Ascending aorta (tissue), 2 donors: Measurements from ENCODE around the gene AQP3. TPM values are rescaled to one million over a fixed set of nuclear protein-coding genes. Genes with fewer than 3 reads are reported as not detected.

Experiments used
- DNase-seq, 2 donors: peaks; one replicate each; pipeline ENCODE4 v3.0.0-alpha.2; 2019; ENCODE audit warnings: low spot score in 2 of 2
- H3K27ac ChIP-seq, 2 donors: fragments of 200-600 bp; sonication (generic); one replicate each; pipeline ENCODE4 v1.5.1; 2016 to 2017; ENCODE audit warnings: mild to moderate bottlenecking in 1 of 2
- H3K27me3 ChIP-seq: fragments of 200-600 bp; sonication (generic); one replicate; pipeline ENCODE4 v1.5.1; 2017
- H3K36me3 ChIP-seq, 2 donors: fragments of 200-600 bp; sonication (generic); one replicate each; pipeline ENCODE4 v1.5.1; 2016
- H3K4me1 ChIP-seq, 2 donors: fragments of 200-600 bp; sonication (generic); one replicate each; pipeline ENCODE4 v1.5.1; 2016 to 2017; ENCODE audit warnings: mild to moderate bottlenecking in 1 of 2
- H3K4me3 ChIP-seq, 2 donors: fragments of 200-600 bp; sonication (generic); one replicate each; pipeline ENCODE4 v1.5.1; 2016 to 2017; ENCODE audit warnings: mild to moderate bottlenecking in 1 of 2
- H3K9me3 ChIP-seq, 2 donors: fragments of 200-600 bp; sonication (generic); one replicate each; pipeline ENCODE4 v1.5.1; 2016
- intact Hi-C: fragments of 100-400 bp; cut with DNase I; formaldehyde crosslinking; loops from one replicate; pipeline ENCODE4 v1.15.1; 2023
- total RNA-seq: library from RNA; depleted of rRNA; stranded (reverse); fragments of >200 nt; gene quantifications from one replicate; pipeline ENCODE4 v1.1.0, GENCODE V29; 2016
- TF ChIP-seq, protein P1 (sequence below), 3 experiments: fragments of 200-600 bp in 2 of 3; fragments of 450-650 bp in 1 of 3; sonication (generic) in 2 of 3; IDR thresholded peaks; one replicate each; pipeline ENCODE4 v1.5.1; 2016 to 2019; ENCODE audit warnings: antibody characterized with exemption in 3 of 3, mild to moderate bottlenecking in 1 of 3, moderate library complexity in 1 of 3

AQP3 gene
- total RNA-seq, 1 donor from 2014 or later = 12.7 TPM

DNA sequence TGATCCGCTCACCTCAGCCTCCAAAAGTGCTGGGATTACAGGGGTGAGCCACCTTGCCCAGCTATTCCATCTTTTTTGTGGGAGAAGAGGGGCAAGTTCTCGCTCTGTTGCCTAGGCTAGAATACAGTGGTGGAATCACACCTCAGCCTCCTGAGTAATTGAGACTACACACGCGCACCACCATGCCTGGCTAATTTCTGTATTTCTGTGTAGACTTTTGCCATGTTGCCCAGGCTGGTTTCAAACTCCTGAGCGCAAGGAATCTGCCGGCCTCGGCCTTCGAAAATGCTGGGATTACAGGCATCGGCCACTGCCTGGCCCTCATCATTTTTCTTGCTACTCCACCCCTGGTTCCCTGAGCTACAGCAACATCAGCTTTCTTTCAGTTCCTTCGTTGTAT lies 29.1 kb upstream of the AQP3 start:
- H3K4me3 ChIP-seq = no peak overlapping the region
- H3K36me3 ChIP-seq = peaks cover 5 to 6% of the 10 kb centered on the region in 2 donors
- no peaks in the 10 kb centered on the region for H3K27me3 ChIP-seq
- no peaks in the 10 kb centered on the region for H3K9me3 ChIP-seq
- intact Hi-C loops = no loop called here
- H3K27ac ChIP-seq = no peak overlapping the region
- TF ChIP-seq, protein P1, sequence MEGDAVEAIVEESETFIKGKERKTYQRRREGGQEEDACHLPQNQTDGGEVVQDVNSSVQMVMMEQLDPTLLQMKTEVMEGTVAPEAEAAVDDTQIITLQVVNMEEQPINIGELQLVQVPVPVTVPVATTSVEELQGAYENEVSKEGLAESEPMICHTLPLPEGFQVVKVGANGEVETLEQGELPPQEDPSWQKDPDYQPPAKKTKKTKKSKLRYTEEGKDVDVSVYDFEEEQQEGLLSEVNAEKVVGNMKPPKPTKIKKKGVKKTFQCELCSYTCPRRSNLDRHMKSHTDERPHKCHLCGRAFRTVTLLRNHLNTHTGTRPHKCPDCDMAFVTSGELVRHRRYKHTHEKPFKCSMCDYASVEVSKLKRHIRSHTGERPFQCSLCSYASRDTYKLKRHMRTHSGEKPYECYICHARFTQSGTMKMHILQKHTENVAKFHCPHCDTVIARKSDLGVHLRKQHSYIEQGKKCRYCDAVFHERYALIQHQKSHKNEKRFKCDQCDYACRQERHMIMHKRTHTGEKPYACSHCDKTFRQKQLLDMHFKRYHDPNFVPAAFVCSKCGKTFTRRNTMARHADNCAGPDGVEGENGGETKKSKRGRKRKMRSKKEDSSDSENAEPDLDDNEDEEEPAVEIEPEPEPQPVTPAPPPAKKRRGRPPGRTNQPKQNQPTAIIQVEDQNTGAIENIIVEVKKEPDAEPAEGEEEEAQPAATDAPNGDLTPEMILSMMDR (IDR thresholded peaks at IDR 0.05) = no peak
- DNase-seq = no peak
- peaks cover 8 to 10% of the 10 kb centered on the region in 2 donors for H3K4me1 ChIP-seq

DNA sequence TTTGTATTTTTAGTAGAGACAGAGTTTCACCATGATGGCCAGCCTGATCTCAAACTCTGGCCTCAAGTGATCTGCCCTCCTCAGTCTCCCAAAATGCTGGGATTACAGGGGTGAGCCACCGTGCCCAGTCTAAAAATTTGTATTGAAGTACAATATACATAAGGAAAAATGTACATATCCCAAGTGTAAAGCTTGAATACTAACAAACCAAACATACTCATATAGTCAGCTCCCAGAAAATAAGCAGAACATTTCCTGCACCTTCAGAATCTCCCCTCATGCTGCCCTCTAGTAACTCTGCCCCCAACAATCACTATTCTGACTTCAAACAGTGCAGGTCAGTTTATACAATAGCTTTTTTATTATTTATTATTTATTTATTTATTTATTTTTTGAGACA lies 28.0 kb upstream of the AQP3 start:
- H3K27me3 ChIP-seq = no peaks in the 10 kb centered on the region
- TF ChIP-seq, protein P1 (IDR thresholded peaks at IDR 0.05) = no peak
- peak in 1 of 2 donors; percentile 28 for DNase-seq
- peaks cover 8 to 10% of the 10 kb centered on the region in 2 donors for H3K4me1 ChIP-seq
- H3K4me3 ChIP-seq = no peak overlapping the region
- H3K27ac ChIP-seq = no peak overlapping the region
- no peaks in the 10 kb centered on the region for H3K9me3 ChIP-seq
- intact Hi-C loops = no loop called here
- peaks cover 14 to 15% of the 10 kb centered on the region in 2 donors for H3K36me3 ChIP-seq

DNA sequence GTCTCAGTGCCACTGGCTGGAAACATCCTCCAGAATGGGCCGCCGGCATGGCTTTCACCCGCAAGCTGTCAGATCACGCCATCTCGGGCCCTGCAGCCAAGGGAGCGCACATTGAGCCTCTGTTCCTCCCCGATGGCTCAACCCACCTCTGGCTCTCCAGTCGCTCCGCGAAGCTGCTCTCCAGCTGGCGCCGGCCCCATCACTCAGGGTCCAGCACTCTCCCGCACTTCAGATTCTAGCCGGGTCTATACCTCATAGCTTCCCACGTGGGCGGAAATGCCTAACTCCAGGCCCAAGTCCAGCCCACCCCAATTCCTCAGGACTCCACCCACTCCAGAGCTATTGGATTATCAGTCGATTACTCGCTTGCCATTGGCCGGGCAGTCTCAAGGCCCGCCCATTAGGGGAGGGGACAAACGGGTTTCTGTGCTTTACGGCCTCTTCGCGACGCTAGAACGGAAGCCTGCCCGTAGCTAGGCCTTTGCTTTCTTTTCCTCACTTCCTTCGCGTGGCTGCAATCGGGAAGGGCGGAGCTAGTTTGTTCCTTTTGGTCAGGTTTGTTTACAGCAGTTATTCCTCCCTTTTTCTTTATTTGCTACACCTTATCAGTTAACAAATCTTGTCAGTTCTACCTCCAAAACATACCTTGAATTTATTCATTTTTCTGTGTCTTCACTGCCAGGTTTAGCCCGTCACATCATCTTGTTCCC lies 26.4 kb upstream of the AQP3 start, which contains the start of gene NOL6:
NOL6 (minus strand) TSS at position 282 of the 710 bp plus-strand sequence; CDS start at position 200, 82 bp downstream.
- Histone ChIP-seq H3K9me3 (no peaks in the 10 kb centered on the region), H3K4me3 (peak within 1 kb of the TSS; percentile 74 to 98), H3K27me3 (no peaks in the 10 kb centered on the region), H3K27ac (peak within 1 kb of the TSS; percentile 61 to 64), H3K4me1 (peaks cover 8 to 10% of the 10 kb centered on the region in 2 donors), H3K36me3 (peaks cover 29 to 30% of the 10 kb centered on the region in 2 donors)
- peak; percentile 96 to 99 for DNase-seq
- intact Hi-C loops = loop anchor here (5.0 kb wide), 1 partner anchor 181 kb away; the partner anchor contains the start of gene NFX1
- TF ChIP-seq, protein P1 (IDR thresholded peaks at IDR 0.05) = no peak

DNA sequence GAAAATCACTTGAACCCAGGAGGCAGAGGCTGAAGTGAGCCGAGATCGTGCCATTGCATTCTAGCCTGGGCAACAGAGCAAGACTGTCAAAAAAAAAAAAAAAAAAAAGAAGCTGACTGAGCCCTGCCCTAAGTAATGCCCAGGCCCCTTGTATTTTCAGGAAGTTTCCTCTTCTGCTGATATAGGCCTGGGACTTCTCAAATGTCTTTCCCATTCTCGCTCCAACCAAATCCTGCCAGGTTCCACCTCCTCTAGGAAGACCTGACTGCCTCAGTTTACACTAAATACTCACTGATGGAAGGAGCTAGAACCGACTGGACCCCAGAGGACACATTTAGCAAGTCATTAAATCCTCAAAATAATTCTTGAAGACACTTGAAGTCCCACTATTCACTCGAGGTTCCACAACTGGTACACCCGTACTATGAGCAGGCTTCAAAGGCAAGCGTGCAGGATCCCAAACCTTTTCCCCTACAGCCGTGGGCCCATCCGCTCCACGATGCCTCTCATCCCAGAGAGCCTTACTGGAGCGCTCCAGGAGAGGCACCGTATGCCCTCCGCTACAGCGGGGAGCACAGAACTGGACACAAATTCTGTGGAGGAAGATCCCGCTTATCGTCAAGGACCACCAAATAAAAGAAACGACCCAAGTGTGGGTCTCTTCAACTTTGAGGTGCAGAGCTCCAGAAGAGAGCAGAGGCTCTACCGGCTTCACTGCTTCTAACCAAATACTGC lies 25.7 kb upstream of the AQP3 start:
- no peaks in the 10 kb centered on the region for H3K9me3 ChIP-seq
- DNase-seq = peak in 1 of 2 donors; percentile 49
- peaks cover 37 to 38% of the 10 kb centered on the region in 2 donors for H3K36me3 ChIP-seq
- intact Hi-C loops = loop anchor here (5.0 kb wide), 1 partner anchor 181 kb away; the partner anchor contains the start of gene NFX1
- no peaks in the 10 kb centered on the region for H3K27me3 ChIP-seq
- peak overlapping the region; percentile 74 to 98 for H3K4me3 ChIP-seq
- peak overlapping the region in 1 of 2 donors; percentile 49 for H3K27ac ChIP-seq
- peaks cover 8 to 10% of the 10 kb centered on the region in 2 donors for H3K4me1 ChIP-seq
- TF ChIP-seq, protein P1 (IDR thresholded peaks at IDR 0.05) = no peak

DNA sequence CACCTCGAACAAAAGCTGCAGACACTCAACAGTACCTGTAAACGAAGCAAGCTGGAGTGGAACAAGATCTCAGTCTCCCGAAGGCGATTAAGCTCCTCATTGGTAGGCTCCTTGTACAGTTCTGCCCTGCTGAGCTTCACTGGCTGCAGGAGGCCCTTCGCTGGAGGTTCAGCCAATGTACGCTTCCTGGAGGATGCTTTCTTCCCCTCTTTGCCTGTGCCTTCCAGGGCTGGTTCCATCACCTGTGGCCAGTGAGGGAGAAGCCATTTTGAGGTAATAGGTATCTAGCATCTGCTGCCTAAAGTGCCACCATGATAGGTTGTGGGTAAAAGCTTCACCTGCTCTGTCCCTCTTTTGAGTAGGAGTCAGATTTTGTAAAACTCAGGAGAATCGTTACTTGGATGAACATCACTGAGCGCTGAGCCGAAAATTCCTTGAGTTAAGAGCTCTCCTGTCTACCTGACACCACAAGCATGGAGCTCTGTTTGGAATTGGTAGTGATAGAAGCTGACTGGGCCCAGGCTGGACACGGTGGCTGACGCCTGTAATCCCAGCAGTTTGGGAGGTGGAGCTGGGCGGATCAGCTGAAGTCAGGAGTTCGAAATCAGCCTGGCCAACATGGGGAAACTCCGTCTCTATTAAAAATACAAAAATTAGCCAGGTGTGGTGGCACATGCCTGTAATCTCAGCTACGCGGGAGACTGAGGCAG lies 24.9 kb upstream of the AQP3 start:
- Histone ChIP-seq H3K36me3 (peaks cover 44 to 45% of the 10 kb centered on the region in 2 donors), H3K9me3 (no peaks in the 10 kb centered on the region), H3K4me1 (peaks cover 8 to 10% of the 10 kb centered on the region in 2 donors), H3K27me3 (no peaks in the 10 kb centered on the region), H3K27ac (no peak overlapping the region), H3K4me3 (peak overlapping the region; percentile 74 to 98)
- TF ChIP-seq, protein P1 (IDR thresholded peaks at IDR 0.05) = no peak
- DNase-seq = peak in 1 of 2 donors; percentile 50
- intact Hi-C loops = loop anchor here (5.0 kb wide), 1 partner anchor 180 kb away; the partner anchor contains the start of gene NFX1
